ENCODE measurements around the gene FZD7.

Gene FZD7

DNA sequence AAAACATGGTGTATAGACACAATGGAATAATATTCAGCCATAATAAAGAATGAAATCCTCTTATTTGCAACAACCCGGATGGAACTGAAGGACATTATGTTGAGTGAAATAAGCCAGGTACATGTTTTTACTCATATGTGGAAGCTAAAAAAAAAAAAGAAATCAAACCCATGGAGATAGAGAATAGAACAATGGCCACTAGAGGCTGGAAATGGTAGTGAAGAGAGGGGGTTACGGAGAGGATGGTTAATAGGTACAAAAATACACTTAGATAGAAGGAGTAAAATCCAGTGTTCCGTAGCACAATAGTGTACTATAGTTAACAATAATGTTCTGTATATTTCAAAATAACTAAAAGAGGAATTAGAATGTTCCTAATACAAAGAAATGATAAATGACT is 26.6 kb downstream of the FZD7 start:
- DNase-seq: no peak
- intact Hi-C loops (cut with DNase I): no loop called here

DNA sequence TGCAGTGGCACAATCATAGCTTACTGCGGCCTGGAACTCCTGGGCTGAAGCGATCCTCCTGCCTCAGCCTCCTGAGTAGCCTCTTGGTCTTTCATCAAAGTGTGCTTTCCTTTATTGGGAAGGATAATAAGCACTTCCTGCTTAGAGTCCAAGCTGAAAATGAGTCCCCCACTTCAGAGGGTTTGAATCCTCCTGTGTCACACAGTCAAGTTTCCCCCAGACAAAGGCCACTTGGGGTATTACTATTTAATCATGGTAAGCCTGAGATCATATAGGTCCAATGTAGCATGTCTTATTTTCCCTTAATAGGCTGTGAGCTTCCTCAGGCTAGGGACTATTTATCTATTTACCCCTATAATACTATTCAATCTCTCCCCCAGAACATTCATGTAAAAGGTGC is 28.0 kb downstream of the FZD7 start:
- no peak for DNase-seq
- intact Hi-C loops (cut with DNase I): no loop called here

DNA sequence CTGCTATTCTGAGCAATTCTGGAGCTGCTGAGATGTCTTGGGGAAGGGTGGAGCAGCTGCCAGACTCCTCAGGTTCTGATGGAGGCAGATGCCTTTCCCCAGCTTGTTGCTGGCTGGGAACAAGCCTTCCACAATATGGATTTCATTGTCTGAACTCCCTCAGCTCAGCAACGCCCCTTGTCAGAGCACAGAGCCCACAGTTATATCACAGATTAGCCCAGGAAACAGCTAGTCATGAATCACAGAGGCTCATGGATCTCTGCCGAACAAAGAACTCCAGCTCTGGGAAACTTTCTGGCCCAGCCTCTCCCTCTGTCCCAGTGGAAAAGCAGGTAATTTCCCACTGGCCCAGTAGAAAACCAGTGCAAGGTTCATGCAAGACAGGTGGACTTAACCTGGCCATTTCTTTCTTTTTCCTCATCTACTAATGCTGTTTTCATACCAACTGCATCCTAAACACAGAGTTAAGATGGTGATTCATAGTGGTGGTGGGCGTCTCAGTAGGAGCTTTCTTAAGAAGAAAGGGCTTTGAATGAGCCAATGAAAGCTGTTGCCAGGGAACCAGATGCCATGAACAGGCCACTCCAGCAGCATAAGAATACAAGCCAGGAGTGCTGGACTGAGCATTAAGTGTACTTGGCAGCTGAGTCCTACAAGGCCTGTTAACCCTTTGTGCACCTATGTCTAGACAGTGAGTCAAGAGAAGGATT is 30.7 kb downstream of the FZD7 start:
- peak in 5 of 10 donors; percentile 10 to 77 (median 25) for DNase-seq
- intact Hi-C loops (cut with DNase I): no loop called here

DNA sequence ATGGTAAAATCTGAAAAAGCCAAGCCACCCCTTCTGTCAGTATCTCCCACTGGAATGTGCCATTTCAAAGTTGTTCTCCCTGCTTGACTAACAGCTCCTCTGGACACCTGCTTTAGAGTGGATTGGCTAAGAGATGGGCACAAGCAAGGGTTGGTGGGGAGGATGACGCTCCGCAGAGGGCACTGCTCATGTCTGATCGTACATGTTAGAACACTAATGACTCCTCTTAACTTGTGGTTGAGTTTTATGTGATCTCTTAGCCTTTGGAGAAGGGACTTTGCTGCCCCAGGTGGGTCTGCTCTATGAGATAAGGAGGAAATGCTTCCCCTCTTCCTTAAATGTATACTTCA is 31.2 kb downstream of the FZD7 start:
- no peak for DNase-seq
- intact Hi-C loops (cut with DNase I): no loop called here

DNA sequence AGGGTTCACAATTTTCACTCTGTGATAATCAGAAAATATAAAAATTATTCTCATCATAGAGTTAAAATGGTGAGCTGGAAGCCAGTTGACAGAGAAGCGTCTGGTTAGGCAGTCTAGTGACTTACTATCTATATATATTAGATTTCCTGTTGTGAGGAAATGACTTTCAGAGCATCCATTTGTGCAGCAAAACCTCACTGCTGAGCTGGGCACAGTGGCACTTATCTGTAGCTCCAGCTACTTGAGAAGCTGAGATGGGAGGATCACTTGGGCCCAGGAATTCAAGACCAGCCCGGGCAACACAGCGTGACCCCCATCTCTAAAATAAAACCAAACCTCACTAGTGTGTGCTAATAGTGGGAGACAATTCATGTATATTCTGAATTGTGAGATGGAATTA is 32.2 kb downstream of the FZD7 start:
- intact Hi-C loops (cut with DNase I): no loop called here
- DNase-seq: no peak

DNA sequence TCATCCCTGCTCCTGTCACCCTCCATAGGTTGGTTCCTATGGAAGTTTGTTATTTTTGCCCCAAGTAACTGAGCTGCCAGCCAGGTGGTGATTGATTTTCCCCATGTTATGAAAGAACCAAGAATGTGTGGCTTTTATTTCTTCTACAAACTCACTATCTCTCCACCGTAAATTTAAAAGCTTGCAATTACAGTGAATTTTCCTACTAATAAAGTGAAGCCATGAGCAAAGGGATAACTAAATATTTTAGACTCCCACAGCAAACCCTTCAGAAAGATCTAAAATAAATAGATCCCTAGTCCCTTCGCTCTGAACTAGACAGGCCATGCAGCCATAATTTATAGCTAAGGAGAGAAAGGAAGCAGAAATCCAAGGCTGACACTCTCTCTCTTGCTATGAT is 33.2 kb downstream of the FZD7 start:
- no peak for DNase-seq
- intact Hi-C loops (cut with DNase I): no loop called here

DNA sequence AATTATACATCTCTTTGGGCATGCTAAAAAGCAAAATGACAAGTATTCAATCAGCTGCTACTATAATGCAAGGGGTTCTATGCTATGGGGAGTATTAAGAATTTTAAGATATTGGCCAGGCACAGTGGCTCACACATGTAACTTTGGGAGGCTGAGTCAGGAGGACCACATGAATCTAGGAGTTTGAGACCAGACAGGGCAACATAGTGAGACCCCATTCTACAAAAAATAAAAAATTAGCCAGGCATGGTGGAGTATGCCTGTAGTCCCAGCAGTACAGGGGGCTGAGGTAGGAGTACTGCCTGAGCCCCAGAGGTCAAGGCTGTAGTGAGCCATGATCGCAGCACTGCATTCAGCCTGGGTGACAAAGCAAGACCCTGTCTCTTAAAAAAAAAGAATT is 33.9 kb downstream of the FZD7 start:
- intact Hi-C loops (cut with DNase I): no loop called here
- no peak for DNase-seq

DNA sequence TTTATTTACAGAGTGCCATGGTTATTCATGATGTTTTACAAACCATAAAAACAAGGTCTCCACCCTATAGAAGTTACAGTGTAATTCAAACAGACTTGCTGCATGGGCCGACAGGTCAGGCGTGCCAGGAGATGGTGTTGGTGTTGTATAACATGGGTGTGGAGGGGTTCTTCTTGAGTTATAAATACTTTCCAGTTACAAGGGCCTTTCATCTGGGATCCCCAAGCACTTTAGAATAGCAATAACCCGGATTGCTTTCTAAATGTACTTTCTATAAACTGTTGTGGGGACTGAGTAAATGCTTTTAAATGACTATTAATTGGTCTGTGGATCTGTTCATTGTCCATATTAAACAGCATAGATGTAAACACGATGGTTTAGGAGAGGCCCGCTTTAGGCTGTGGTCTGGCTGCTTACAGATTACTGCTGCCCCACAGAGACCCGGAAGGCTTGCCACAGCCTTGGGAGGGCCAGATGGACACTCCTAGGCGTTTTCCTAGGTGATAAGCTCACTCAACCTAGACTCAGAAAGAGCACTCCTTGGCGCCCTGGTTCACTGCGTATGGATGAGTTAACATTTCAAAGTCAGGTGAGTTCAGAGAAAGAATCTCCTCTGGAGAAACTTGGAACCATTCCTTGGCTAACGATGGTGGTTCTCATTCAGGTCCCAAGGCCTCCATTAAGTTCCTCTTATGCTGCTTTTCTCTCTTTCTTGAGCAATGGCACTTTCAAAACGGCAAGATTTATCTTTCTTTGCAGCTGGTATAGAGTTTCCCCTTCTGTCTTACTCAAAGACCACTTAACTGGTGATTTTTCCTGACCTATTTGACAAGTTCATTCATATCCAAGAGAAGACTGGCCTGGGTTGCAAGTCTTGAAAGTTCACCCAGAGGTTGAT is 35.8 kb downstream of the FZD7 start:
- intact Hi-C loops (cut with DNase I): no loop called here
- DNase-seq: no peak

DNA sequence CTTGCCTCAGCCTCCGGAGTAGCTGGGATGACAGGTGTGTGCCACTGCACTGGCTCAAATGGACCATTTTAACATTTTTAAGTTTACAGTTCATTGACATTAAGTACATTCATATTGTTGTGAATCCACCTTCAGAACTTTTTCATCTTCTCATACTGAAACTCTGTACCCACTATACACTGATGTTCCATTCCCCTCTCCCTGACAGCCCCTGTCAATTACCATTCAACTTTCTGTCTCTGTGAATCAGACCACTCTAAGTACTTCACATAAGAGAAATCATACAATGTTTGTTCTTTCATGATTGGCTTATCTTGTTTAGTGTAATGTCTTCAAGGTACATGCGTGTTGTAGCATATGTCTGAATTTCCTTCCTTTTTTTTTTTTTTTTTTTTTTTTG is 37.5 kb downstream of the FZD7 start:
- no peak for DNase-seq
- intact Hi-C loops (cut with DNase I): no loop called here

DNA sequence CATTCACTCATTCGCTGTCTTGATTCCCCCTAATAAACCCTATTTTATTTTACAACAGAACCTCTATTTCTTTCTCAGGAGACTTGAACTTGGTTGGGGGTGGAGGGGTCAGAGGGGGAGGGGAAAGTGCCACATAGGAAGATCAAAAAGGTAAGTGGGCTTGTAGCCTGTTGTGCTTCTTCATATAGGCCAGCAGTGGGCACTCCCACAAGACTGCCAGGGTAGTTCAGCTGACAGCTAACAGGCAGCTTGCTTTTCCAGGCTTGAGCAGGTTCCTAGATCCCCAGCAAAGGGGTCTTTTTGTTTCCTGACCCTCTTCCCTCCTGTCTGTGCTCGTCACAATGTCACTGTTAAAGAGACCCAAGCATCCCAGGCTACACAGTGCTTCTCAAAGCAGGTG is 38.6 kb downstream of the FZD7 start:
- no peak for DNase-seq
- intact Hi-C loops (cut with DNase I): no loop called here

DNA sequence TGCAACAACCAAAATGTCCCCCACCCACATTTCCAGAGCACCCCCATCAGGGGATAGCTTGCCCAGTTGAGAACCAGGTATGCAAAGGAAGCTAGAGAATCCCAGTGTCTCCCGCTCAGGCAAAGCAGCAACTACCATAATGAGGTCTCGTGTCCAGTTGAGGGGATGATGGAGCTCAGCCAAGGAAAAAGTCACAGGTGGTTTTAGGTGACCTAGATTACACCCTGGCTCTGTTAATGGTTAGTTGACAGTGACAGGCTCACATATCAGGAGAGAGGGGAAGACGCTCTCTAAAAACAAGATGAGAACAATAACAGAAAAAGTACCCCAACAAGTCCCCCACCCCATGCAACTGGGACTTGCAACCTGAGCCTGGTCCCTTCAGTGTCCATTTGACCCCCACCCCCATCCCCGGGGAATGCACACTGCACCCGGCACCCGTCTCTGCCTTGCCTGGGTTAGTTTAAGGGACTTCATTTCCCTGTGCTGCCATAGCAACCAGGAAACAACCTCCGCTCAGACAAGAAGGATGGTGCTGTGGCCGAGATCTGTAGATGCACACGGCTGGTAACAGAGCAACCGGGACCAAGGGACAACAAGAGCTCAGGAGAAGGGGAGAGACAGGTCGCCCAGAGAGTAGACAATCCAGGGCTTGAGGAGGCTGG is 39.2 kb downstream of the FZD7 start, which contains the start of gene KIAA2012:
KIAA2012 (plus strand) TSS at position 519 of the 665 bp plus-strand sequence. CDS start 373 bp downstream, outside the sequence.
- intact Hi-C loops (cut with DNase I): no loop called here
- DNase-seq: peak in 4 of 10 donors; percentile 18 to 89 (median 52)

DNA sequence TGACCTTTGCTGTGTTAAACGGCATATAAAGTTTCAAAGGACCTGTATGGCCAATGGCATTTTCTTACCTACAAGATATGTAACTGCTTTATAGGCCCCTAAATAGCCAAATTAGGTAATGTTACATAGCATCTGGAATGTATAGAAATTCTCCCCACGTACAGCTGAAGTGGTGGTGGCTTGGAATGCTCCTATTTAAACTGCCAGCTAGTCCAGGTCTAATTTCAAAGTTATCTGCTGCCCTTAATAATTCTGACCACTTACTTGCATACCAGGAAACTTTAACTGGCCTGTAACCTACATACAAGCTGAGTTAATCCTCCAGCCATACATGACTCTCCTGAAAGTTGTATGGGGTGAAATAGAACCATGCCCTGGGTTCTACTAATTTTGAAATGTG is 40.7 kb downstream of the FZD7 start:
- DNase-seq: no peak
- intact Hi-C loops (cut with DNase I): no loop called here

DNA sequence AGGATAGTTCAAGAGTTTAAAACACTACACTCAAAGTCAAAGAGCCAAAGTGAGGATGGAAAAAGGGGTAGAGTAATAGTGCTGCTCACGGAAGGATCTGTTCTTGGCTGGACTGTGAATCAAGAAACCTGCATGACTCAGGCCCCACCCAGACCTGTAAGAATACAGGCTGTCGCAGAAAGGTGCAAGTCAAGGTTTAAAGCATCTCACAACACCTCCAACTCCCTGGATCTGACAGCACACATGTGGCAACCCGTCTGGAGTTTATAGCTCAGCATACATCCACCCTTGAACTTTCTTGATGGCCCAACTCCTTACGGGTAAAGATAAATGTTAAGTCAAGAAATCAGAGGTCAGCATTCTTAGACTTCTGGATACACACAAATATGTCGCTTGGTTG is 45.7 kb downstream of the FZD7 start:
- intact Hi-C loops (cut with DNase I): no loop called here
- no peak for DNase-seq

DNA sequence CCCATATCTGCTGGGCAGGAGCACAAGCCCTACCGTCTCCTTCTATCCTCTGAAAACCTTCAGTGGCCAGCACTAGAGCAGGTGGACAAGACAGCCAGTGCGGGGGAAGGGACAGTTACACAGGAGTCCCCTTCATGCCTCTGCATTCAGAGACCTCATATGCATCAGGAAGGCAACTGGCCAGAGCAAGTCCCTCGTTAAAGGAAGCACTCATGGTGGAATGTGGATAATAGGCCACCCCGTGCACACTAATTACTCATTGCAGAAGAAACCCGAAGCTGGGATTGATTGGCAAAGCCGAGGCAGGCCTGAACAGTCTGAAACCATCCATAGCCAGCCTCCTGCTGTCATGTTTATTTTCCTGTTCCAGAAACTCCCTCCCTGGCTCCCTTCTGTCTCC is 50.6 kb downstream of the FZD7 start:
- DNase-seq: no peak

More for the DNA sequence above, 50.6 kb downstream of the FZD7 start:
- intact Hi-C loops (cut with DNase I): no loop called here

Measured in posterior cingulate gyrus (tissue), 11 donors.